IPS-18a (cell line): ENCODE measurements around the gene KCNH8.

ENCODE experiments used
- H3K27ac ChIP-seq: one replicate; pipeline ENCODE4 v1.5.1; 2013; ENCODE audit warnings: low read length
- H3K27me3 ChIP-seq: one replicate; pipeline ENCODE4 v1.6.1; 2013; ENCODE audit warnings: mild to moderate bottlenecking, low read length; ENCODE audit not compliant: control insufficient read depth, insufficient read depth
- H3K36me3 ChIP-seq: one replicate; pipeline ENCODE4 v1.6.1; 2013; ENCODE audit warnings: low read depth, low read length; ENCODE audit not compliant: control insufficient read depth
- H3K4me1 ChIP-seq: one replicate; pipeline ENCODE4 v1.6.1; 2013; ENCODE audit warnings: low read depth, low read length; ENCODE audit not compliant: control insufficient read depth
- H3K4me3 ChIP-seq: one replicate; pipeline ENCODE4 v1.5.1; 2013; ENCODE audit warnings: low read length
- H3K9ac ChIP-seq: one replicate; pipeline ENCODE4 v1.6.1; 2013; ENCODE audit warnings: mild to moderate bottlenecking, low read length, moderate library complexity
- H3K9me3 ChIP-seq: one replicate; pipeline ENCODE4 v1.6.1; 2013; ENCODE audit warnings: low read depth, low read length; ENCODE audit not compliant: control insufficient read depth

The KCNH8 gene

DNA sequence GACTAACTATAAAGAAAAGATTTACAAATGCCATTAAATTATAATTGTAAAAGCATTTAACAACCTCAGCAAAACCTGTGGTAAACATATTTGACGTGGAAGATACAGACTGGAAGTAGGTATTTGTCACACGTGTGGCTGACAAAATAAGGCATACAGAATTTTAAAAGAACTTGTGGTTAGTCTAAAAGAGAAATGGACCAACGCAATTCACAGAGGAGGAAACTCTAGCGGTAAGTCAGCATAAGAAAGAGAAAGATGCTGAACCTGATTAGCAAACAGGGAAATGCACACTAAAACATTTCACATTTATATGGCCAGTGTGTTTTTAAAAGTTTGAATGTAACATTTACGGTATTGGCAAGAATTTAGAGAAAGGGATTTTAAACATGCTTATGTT is 35.3 kb downstream of the KCNH8 start:
- Histone ChIP-seq H3K9ac (no peak overlapping the region), H3K36me3 (no peaks in the 10 kb centered on the region), H3K9me3 (no peaks in the 10 kb centered on the region), H3K27me3 (no peaks in the 10 kb centered on the region), H3K4me1 (no peaks in the 10 kb centered on the region), H3K4me3 (no peak overlapping the region), H3K27ac (no peak overlapping the region)

DNA sequence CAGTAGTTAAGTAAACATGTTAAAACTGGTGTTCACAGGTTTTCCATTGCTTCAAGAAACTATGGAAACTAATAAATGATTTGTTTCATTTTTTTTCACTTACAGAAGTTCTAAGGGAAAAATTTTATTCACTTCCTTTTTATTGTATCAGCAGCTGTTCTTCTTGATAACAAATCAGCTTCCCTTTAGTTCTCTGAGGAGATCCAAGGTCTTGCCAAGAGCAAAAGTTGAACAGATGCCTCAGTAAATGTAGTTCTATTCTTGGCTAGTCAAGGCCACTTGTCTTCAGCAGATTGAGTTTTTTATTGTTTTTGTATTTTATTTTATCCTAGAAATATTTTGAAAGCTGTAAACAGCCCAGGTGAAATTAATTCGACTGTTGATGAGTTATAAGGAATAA is 41.8 kb downstream of the KCNH8 start:
- Histone ChIP-seq H3K4me3 (no peak overlapping the region), H3K36me3 (no peaks in the 10 kb centered on the region), H3K27ac (no peak overlapping the region), H3K9me3 (no peaks in the 10 kb centered on the region), H3K9ac (no peak overlapping the region), H3K4me1 (no peaks in the 10 kb centered on the region), H3K27me3 (no peaks in the 10 kb centered on the region)

DNA sequence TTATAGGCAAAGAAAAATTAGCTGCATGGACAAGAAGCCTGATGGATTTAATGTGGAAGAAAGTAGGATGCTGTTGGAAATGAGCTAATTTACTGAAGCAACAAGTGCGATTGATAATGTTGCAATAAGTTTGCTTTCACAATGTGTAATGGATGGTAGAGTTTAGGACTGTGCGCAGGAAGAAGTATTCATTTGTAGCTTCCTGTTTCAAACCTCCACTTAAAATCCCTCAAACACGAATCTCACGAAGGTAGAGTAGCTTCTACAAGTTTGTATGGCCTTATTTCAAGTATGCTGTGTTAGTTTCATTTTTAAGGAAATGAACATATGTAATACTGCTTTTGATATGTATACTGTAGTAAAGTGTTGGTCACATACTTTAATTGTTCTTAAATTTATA is 42.3 kb downstream of the KCNH8 start:
- no peak overlapping the region for H3K9ac ChIP-seq
- H3K4me1 ChIP-seq = no peaks in the 10 kb centered on the region
- H3K4me3 ChIP-seq = no peak overlapping the region
- no peaks in the 10 kb centered on the region for H3K36me3 ChIP-seq
- H3K27ac ChIP-seq = no peak overlapping the region
- H3K27me3 ChIP-seq = no peaks in the 10 kb centered on the region
- no peaks in the 10 kb centered on the region for H3K9me3 ChIP-seq

DNA sequence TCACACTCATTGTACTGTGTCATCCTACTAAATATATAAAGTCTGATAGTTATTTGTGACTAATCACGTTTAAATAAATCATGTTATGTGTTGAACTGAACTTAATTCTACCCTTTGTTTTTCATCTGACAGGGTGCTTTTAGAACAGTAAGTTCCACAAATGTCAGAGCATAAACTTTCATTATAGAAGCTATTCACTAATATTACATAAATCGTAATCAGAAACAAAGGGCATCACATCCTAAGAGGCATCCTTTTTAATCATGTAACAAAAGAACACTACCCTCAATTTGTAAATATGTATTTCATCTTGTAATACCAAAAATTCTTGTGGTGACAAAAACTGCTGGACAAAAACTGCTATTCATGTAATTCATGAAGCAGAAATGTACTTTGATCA is 50.8 kb downstream of the KCNH8 start:
- no peaks in the 10 kb centered on the region for H3K36me3 ChIP-seq
- H3K4me1 ChIP-seq = no peaks in the 10 kb centered on the region
- H3K4me3 ChIP-seq = no peak overlapping the region
- no peak overlapping the region for H3K9ac ChIP-seq
- H3K27ac ChIP-seq = no peak overlapping the region
- H3K9me3 ChIP-seq = no peaks in the 10 kb centered on the region
- H3K27me3 ChIP-seq = no peaks in the 10 kb centered on the region

DNA sequence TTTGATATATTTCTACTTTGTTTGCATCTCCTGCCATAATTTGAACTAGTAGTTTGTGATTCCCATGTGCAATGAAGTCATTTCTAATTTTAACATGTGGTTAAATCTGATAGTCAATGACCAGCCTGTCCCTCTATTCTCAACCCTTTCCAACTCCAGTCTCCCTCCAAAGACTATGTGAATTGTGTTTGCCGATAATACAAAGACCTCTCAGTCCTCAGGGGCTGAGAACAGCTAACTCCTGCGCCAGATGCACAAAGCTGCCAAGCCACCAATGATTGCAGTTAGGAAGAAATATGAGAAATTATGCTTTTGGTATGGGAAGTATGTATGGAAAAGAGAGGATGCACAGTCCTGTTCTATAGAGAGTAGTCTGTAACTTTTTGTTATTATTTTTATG is 54.0 kb downstream of the KCNH8 start:
- Histone ChIP-seq H3K27me3 (no peaks in the 10 kb centered on the region), H3K9ac (no peak overlapping the region), H3K4me1 (no peaks in the 10 kb centered on the region), H3K4me3 (no peak overlapping the region), H3K36me3 (no peaks in the 10 kb centered on the region), H3K27ac (no peak overlapping the region), H3K9me3 (no peaks in the 10 kb centered on the region)

DNA sequence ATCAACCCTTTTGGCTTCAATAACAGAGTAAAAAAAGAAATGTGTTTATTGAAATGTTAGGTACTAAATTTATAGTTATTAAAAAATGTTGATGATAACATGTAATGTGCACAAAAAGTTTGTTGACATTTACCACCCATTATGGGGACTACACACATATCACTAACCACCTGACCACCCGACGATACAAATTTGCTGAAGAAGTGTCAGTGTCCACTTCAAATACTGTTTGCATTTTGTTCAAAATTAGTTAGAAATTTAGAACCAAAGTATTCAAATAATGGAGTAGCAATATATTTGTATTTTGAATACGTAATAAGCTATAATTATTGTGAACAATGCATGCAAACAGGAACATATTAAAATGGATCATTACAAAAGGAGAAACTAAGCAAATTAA is 54.4 kb downstream of the KCNH8 start:
- H3K36me3 ChIP-seq = no peaks in the 10 kb centered on the region

DNA sequence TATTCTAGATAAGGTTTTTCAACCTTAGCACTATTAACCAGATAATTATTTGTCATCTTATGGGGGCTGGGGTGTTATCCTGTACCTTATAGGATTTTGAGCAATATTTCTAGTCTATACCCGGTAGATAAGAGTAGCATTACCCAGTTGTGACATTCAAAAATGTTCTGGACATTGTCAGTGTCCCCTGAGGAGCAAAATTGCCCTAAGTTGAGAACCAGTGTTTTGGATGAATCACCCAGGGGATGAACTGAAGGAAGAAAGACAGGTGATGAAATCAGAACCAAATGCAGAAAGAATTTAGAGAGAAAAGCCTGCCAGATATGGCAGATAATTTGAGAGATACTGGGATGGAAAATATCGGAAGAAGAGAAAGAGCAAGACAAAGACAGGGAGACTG is 58.2 kb downstream of the KCNH8 start:
- Histone ChIP-seq H3K4me1 (no peaks in the 10 kb centered on the region), H3K4me3 (no peak overlapping the region), H3K9ac (no peak overlapping the region), H3K27me3 (no peaks in the 10 kb centered on the region), H3K9me3 (no peaks in the 10 kb centered on the region), H3K27ac (no peak overlapping the region), H3K36me3 (no peaks in the 10 kb centered on the region)

More for the DNA sequence above, 54.4 kb downstream of the KCNH8 start:
- H3K9ac ChIP-seq = no peak overlapping the region
- no peak overlapping the region for H3K4me3 ChIP-seq
- no peaks in the 10 kb centered on the region for H3K9me3 ChIP-seq
- no peaks in the 10 kb centered on the region for H3K27me3 ChIP-seq
- H3K4me1 ChIP-seq = no peaks in the 10 kb centered on the region
- no peak overlapping the region for H3K27ac ChIP-seq

DNA sequence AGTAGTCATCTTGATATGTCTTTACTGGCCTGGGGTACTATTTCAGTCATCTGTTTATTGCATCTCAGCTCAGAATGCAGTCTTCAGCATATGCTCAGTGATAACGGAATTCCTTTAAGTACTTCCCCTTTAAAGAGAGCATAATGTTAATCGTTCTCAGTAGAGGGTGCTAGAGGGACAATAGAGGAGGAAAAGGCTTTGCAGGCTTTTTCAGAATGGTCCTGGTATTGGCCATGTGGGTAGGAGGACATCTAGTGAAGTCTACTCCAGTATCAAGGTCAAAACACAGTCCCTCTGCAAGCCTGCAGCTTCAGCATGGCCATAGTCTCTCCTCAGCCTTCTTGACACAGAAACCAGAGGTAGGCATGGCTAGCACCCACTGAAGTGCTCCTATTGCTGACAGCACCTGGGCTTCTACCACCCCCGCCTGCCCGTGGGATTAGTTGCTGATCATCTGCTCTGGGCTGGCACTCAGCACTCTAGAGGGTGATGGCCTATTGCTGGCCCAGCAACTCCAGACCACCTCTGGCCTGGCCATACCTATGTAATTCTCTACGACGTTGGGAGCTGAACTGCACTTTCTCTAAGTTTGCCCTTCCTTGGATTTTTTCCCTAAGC is 65.4 kb downstream of the KCNH8 start:
- H3K4me3 ChIP-seq = no peak overlapping the region

DNA sequence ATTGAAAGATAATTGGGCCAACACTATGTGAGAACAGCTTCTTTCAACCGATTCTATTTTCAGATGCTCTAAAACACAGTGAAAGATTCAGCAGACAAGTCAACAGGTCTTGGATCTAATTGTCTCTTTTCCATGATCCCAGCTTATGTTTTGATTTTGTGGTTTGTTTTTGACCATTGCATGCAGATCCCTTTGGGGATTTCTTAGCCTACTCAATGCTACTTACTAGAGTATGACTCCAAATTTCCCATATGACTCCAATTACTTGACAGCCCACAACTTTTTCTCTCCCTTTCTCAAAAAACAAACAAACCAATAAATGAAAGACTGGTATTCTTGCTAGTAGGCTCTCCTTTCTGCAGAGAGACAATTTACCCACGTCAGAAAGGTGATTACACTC is 67.1 kb downstream of the KCNH8 start:
- Histone ChIP-seq H3K4me1 (no peaks in the 10 kb centered on the region), H3K9ac (no peak overlapping the region), H3K9me3 (no peaks in the 10 kb centered on the region), H3K27ac (no peak overlapping the region), H3K36me3 (no peaks in the 10 kb centered on the region), H3K4me3 (no peak overlapping the region), H3K27me3 (no peaks in the 10 kb centered on the region)

More for the DNA sequence above, 65.4 kb downstream of the KCNH8 start:
- Histone ChIP-seq H3K9ac (no peak overlapping the region), H3K36me3 (no peaks in the 10 kb centered on the region), H3K4me1 (no peaks in the 10 kb centered on the region), H3K9me3 (no peaks in the 10 kb centered on the region), H3K27ac (no peak overlapping the region), H3K27me3 (no peaks in the 10 kb centered on the region)

DNA sequence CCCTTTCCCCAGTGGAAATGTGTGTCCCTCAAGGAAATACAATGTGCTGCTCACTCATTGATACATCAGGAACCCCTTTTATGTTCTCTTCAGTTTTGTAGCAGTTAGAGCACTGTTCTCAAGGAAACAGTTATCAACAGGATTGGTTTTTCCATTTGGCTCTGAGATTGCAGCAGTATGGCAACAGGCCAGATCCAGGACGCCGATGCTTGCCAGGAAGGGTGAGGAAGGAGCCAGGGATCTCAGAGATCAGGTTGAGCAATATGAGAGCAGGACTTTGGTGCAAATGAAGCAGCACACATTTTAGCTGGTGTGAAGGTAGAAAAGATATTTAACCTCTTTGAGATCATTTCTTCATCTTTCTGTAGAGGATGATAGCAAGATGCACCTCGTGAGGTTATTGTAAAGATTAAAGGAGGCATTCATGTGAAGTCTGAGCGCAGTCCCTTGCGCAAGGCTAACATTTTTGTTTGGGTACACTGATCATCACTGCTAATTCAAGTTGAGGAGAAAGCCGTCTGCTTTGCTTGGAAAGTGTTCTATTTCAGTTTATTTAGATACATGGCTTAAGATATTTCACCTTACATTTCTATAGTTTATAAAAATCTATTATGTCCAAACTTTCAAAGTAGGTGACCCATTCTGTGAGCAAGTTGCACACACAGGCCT is 68.5 kb downstream of the KCNH8 start:
- H3K36me3 ChIP-seq = no peaks in the 10 kb centered on the region
- H3K27ac ChIP-seq = no peak overlapping the region
- H3K4me1 ChIP-seq = no peaks in the 10 kb centered on the region
- H3K27me3 ChIP-seq = no peaks in the 10 kb centered on the region
- no peak overlapping the region for H3K9ac ChIP-seq
- H3K9me3 ChIP-seq = no peaks in the 10 kb centered on the region
- no peak overlapping the region for H3K4me3 ChIP-seq

DNA sequence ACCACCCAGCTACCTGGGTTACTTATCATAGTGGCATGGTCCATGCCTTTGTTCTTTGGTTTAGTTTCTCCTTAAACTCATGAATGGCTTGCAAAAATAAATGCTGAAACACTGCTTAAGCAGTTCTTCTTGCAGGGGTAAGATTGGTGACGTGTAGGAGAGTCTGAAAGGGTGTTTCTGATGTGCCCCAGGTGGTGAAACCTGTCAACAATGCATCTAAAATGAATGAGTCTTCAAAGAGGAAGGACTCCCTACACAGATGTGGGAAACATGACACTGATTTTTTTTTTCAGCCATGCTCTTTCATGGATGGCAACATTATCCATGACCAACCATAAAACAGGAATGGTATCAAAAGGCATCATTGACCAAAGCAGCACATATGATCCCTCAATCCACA is 72.0 kb downstream of the KCNH8 start:
- H3K9me3 ChIP-seq = no peaks in the 10 kb centered on the region
- no peaks in the 10 kb centered on the region for H3K4me1 ChIP-seq
- no peak overlapping the region for H3K27ac ChIP-seq
- no peak overlapping the region for H3K9ac ChIP-seq
- no peaks in the 10 kb centered on the region for H3K36me3 ChIP-seq
- H3K4me3 ChIP-seq = no peak overlapping the region
- no peaks in the 10 kb centered on the region for H3K27me3 ChIP-seq

DNA sequence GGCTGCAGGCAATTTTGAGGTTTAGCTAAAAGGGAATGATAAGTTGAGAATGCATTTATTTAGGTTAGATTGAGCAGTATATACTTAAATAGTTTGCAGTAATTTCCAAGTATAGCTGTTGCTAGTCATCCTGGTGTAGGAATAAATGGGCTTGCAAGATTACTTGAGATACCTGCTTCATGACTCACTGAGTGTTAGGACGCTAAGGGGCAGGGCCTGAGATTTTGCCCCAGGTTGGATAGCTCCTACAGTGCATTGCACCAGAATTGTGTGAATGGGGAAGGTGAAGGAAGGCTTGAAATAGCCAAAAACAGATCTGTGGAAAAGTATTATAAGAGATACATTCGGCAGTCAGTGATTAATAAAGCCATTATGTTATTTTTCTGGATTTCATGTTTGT is 72.8 kb downstream of the KCNH8 start:
- Histone ChIP-seq H3K9me3 (no peaks in the 10 kb centered on the region), H3K4me3 (no peak overlapping the region), H3K36me3 (no peaks in the 10 kb centered on the region), H3K4me1 (no peaks in the 10 kb centered on the region), H3K27ac (no peak overlapping the region), H3K9ac (no peak overlapping the region), H3K27me3 (no peaks in the 10 kb centered on the region)
